ENCODE measurements around the gene ERC1. TPM values are rescaled to one million over a fixed set of nuclear protein-coding genes. Genes with fewer than 3 reads are reported as not detected.
A peak's percentile ranks its signal among the peaks of the same experiment; 100 is the strongest.

Gene ERC1
- total RNA-seq, 4 donors from 2014 or later, result 23.5 to 74.8 (median 57.0) TPM

GRCh38 chr12:1344245-1344644 lies 353.2 kb downstream of the ERC1 start:
- no peaks in the 10 kb centered on the region for H3K36me3 ChIP-seq
- 90 to 95% methylated on average over 4 of the region's 4 CpGs for WGBS, 2 donors (ENCODE audit: low coverage in 1 of 2)
- no peaks in the 10 kb centered on the region for H3K27me3 ChIP-seq
- no peak overlapping the region for H3K4me3 ChIP-seq
- peaks cover 0 to 16% (median 12%) of the 10 kb centered on the region in 4 donors for H3K4me1 ChIP-seq
- H3K27ac ChIP-seq, result no peak overlapping the region
- in situ Hi-C loops (cut with MboI; ENCODE audit: low pct_ligation_motif_present in 1 of 4, low pct_unique_long_range_greater_than_20kb in 1 of 4, low sequenced_read_pairs in 3 of 4), result no loop called here
- TF ChIP-seq EP300 (IDR thresholded peaks at IDR 0.05; ENCODE audit: low read depth), result no peak
- no peak for TF ChIP-seq CTCF (IDR thresholded peaks at IDR 0.05)
- TF ChIP-seq POLR2AphosphoS5 (IDR thresholded peaks at IDR 0.05), result no peak
- TF ChIP-seq POLR2A (IDR thresholded peaks at IDR 0.05), result no peak
- DNase-seq, result no peak
- H3K9me3 ChIP-seq, result no peaks in the 10 kb centered on the region
- intact Hi-C loops (cut with DNase I; ENCODE audit: low total_unique reads), result no loop called here

- no peaks in the 10 kb centered on the region for H3K36me3 ChIP-seq
- H3K4me3 ChIP-seq, result no peak overlapping the region
- no peak overlapping the region for H3K27ac ChIP-seq
- H3K27me3 ChIP-seq, result no peaks in the 10 kb centered on the region
- TF ChIP-seq EP300 (IDR thresholded peaks at IDR 0.05; ENCODE audit: low read depth) (no peak), POLR2AphosphoS5 (IDR thresholded peaks at IDR 0.05) (no peak), POLR2A (IDR thresholded peaks at IDR 0.05) (no peak), CTCF (IDR thresholded peaks at IDR 0.05) (no peak)
- DNase-seq, result no peak
- no peaks in the 10 kb centered on the region for H3K9me3 ChIP-seq
- 91 to 93% methylated on average over 1 of the region's 1 CpG for WGBS, 2 donors (ENCODE audit: low coverage in 1 of 2)
- in situ Hi-C loops (cut with MboI; ENCODE audit: low pct_ligation_motif_present in 1 of 4, low pct_unique_long_range_greater_than_20kb in 1 of 4, low sequenced_read_pairs in 3 of 4) (no loop called here), intact Hi-C loops (cut with DNase I; ENCODE audit: low total_unique reads) (no loop called here)
- peaks cover 0 to 31% (median 28%) of the 10 kb centered on the region in 4 donors for H3K4me1 ChIP-seq
Observed at GRCh38 chr12:1346126-1346525, 355.1 kb downstream of the ERC1 start.

- peak overlapping the region in 3 of 4 donors; percentile 1 to 67 (median 23) for H3K27ac ChIP-seq
- H3K4me3 ChIP-seq, result no peak overlapping the region
- H3K9me3 ChIP-seq, result no peaks in the 10 kb centered on the region
- H3K4me1 ChIP-seq, result peaks cover 0 to 31% (median 28%) of the 10 kb centered on the region in 4 donors
- in situ Hi-C loops (cut with MboI; ENCODE audit: low pct_ligation_motif_present in 1 of 4, low pct_unique_long_range_greater_than_20kb in 1 of 4, low sequenced_read_pairs in 3 of 4) (no loop called here), intact Hi-C loops (cut with DNase I; ENCODE audit: low total_unique reads) (no loop called here)
- no peaks in the 10 kb centered on the region for H3K36me3 ChIP-seq
- H3K27me3 ChIP-seq, result no peaks in the 10 kb centered on the region
- no peak for DNase-seq
- no peak for TF ChIP-seq EP300 (IDR thresholded peaks at IDR 0.05; ENCODE audit: low read depth)
- no peak for TF ChIP-seq CTCF (IDR thresholded peaks at IDR 0.05)
- TF ChIP-seq POLR2A (IDR thresholded peaks at IDR 0.05), result no peak
Observed at GRCh38 chr12:1347294-1347693, 356.3 kb downstream of the ERC1 start.

DNA sequence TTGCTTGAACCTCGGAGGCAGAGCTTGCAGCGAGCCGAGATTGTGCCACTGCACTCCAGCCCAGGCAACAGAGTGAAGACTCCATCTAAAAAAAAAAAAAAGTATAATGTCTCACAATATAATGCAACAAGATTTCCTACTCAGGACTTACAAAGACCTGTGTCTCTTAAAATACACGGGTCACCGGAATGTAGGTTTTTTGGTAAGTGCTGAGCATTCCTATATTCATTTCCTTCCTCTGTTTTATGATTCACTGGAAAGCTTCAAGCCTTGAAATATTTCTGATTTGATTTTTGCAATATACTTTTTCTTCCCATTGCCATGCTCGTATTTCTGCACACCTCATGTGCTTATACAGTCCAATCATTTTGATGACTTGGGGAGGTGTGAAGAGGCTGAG lies 357.6 kb downstream of the ERC1 start:
- intact Hi-C loops (cut with DNase I; ENCODE audit: low total_unique reads) (no loop called here), in situ Hi-C loops (cut with MboI; ENCODE audit: low pct_ligation_motif_present in 1 of 4, low pct_unique_long_range_greater_than_20kb in 1 of 4, low sequenced_read_pairs in 3 of 4) (no loop called here)
- H3K4me3 ChIP-seq, result no peak overlapping the region
- H3K36me3 ChIP-seq, result no peaks in the 10 kb centered on the region
- 89 to 96% methylated on average over 3 to 6 of the region's 6 CpGs for WGBS, 2 donors (ENCODE audit: low coverage in 1 of 2)
- H3K4me1 ChIP-seq, result peaks cover 0 to 31% (median 28%) of the 10 kb centered on the region in 4 donors
- TF ChIP-seq EP300 (IDR thresholded peaks at IDR 0.05; ENCODE audit: low read depth) (no peak), POLR2A (IDR thresholded peaks at IDR 0.05) (no peak)
- no peaks in the 10 kb centered on the region for H3K9me3 ChIP-seq
- peak overlapping the region; percentile 40 to 80 (median 64) for H3K27ac ChIP-seq
- no peak for DNase-seq
- no peaks in the 10 kb centered on the region for H3K27me3 ChIP-seq
